OCI-LY3 (cell line): ENCODE data around the gene FILIP1L.

Experiments
- EZH2phosphoT487 ChIP-seq: fragments of 200-600 bp; shearing (Covaris generic); IDR thresholded peaks from 2 replicates; pipeline ENCODE4 v1.6.1; 2018; ENCODE audit warnings: antibody characterized with exemption, mixed run types, low read depth
- TF ChIP-seq, protein P1 (sequence below): fragments of 200-600, 300-600 bp; sonication (generic); IDR thresholded peaks from 2 replicates; pipeline ENCODE4 v1.5.1; 2014; ENCODE audit warnings: antibody characterized with exemption, low read length, low read depth

DNA sequence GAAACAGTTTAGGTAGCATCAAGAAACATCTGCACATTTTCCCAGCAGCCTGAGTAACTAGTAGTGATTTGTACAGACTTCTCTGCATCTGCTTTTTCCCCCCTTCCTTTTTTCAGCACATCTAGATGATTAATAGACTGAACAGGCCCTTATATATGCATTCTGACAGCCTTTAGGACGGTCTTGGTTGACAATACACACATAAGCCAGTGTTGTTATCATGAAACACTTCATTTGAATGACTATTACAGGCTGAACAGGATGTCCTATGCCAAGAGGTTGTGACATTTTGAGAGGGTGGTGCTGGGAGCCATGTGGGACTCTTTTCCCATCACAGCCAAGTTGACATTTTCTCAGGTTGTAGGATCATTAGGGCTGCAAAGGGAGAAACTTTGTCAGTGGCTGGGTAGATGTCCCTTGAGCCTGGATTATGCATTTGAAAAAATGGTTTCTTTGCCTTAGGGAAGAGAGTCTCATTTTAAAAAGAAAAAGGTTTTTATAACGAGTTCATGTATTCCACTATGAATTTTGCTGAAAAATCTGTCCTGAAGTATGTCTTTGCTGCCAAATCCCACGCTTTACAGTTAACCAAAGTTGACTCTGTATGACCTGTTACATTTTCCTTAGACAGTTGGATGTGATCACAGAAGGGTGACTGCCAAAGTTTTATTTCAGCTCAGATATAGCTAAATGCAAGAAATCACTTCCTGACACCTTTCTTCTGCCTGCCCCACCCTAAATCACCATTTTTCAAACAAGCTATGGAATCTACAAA lies 73.7 kb downstream of the FILIP1L start:
- TF ChIP-seq, protein P1, sequence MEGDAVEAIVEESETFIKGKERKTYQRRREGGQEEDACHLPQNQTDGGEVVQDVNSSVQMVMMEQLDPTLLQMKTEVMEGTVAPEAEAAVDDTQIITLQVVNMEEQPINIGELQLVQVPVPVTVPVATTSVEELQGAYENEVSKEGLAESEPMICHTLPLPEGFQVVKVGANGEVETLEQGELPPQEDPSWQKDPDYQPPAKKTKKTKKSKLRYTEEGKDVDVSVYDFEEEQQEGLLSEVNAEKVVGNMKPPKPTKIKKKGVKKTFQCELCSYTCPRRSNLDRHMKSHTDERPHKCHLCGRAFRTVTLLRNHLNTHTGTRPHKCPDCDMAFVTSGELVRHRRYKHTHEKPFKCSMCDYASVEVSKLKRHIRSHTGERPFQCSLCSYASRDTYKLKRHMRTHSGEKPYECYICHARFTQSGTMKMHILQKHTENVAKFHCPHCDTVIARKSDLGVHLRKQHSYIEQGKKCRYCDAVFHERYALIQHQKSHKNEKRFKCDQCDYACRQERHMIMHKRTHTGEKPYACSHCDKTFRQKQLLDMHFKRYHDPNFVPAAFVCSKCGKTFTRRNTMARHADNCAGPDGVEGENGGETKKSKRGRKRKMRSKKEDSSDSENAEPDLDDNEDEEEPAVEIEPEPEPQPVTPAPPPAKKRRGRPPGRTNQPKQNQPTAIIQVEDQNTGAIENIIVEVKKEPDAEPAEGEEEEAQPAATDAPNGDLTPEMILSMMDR: no peak
- no peak for TF ChIP-seq EZH2phosphoT487
